NCI-H446 treated with DMSO at 0.1 percent for 48 hours (cell line): ENCODE measurements around the gene SLC9A2.

ENCODE experiments used
- DNase-seq: peaks from one replicate; lab custom pipeline; 2025; lab: John Stamatoyannopoulos, UW

Gene SLC9A2

GRCh38 chr2:102726128-102727087 is 107.1 kb downstream of the SLC9A2 start:
- DNase-seq, result no peak

GRCh38 chr2:102735416-102736109 is 116.2 kb downstream of the SLC9A2 start:
- no peak for DNase-seq

GRCh38 chr2:102736110-102736409 is 116.7 kb downstream of the SLC9A2 start:
- DNase-seq, result no peak

GRCh38 chr2:102736410-102737409 is 117.4 kb downstream of the SLC9A2 start:
- DNase-seq, result no peak

GRCh38 chr2:102737431-102737830 is 118.1 kb downstream of the SLC9A2 start:
- DNase-seq, result no peak

GRCh38 chr2:102743259-102743658 is 123.9 kb downstream of the SLC9A2 start:
- no peak for DNase-seq

- DNase-seq, result no peak
These were observed 128.8 kb downstream of the SLC9A2 start for GRCh38 chr2:102748107-102748506.

- DNase-seq, result no peak
These were observed 130.6 kb downstream of the SLC9A2 start for GRCh38 chr2:102749938-102750337.

GRCh38 chr2:102753563-102754159 is 134.3 kb downstream of the SLC9A2 start:
- DNase-seq, result peak; percentile 37

GRCh38 chr2:102754456-102755145 is 135.2 kb downstream of the SLC9A2 start:
- DNase-seq, result no peak

- DNase-seq, result no peak
These were observed 135.9 kb downstream of the SLC9A2 start for GRCh38 chr2:102755284-102755683.

- DNase-seq, result peak; percentile 37
These were observed 139.1 kb downstream of the SLC9A2 start for GRCh38 chr2:102758439-102758838.
